NCI-H146 treated with DMSO at 0.1 percent for 48 hours (cell line): ENCODE results near the gene MET.
A peak's percentile ranks its signal among the peaks of the same experiment; 100 is the strongest.
"Not testable (repeated sequence)": the region's sequence is repeated elsewhere in the genome, so short reads cannot be mapped to it uniquely, and the experiment has no call there.

Experiments used
- DNase-seq: peaks from one replicate; lab custom pipeline; 2025; ENCODE audit not compliant: unreplicated experiment; lab: John Stamatoyannopoulos, UW

Gene MET

DNA sequence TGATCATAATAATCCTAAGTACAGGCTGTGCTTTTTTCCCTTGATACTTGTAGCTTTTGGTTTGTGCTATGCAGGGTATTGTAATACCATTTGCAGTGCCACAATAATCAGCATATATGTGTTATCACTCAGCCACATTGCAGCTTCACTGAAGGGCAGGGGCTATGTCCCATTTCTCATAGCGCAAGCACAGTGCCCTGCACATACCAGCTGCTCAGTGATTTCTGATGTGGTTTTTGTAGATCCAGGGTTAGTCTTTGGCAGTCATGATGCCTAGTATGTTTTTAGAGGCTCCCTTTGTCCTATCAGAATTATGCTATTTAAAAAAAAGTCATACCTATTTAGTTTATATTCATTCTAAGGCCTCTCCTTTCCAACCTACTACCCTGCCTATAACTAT, 25.8 kb downstream of the MET start:
- no peak for DNase-seq

GRCh38 chr7:116698396-116698795, 26.4 kb downstream of the MET start:
- no peak for DNase-seq

- peak; percentile 62 for DNase-seq
Measured at GRCh38 chr7:116698930-116699721, 27.1 kb downstream of the MET start.

- no peak for DNase-seq
Measured at GRCh38 chr7:116699722-116700120, 27.7 kb downstream of the MET start.

DNA sequence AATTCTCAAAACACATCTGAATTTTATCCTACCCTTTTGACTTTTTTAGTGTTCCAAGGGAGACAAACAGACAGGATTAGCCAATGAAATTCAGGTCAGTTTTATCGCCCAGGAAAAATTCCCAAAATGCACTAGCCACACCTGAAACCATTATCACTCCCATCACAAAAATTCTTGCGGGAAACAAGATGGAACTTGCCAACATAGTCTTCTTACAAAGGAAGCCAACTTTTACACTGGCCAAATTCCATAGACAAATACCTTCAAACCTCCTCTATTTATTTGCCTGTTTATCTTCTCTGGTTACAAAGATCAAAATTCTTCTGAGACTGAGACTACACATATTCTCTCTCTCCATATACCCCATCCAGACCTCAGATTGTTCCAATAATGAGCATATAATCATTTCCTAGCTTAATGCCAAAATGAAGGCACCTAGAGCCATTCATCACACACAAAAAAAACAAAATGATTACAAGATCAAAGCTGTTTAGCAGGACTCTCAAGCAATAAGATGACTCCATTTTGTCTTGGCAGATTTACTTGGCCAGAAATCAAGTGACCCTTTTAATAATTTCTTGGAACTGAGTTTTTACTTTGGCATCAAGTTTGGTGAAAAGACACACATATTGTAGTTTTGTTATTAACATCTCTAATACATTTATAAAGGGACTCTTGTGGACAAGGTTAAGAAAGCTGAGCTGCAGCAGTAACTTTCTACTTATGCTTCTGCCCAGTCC, 30.2 kb downstream of the MET start:
- DNase-seq = no peak

DNA sequence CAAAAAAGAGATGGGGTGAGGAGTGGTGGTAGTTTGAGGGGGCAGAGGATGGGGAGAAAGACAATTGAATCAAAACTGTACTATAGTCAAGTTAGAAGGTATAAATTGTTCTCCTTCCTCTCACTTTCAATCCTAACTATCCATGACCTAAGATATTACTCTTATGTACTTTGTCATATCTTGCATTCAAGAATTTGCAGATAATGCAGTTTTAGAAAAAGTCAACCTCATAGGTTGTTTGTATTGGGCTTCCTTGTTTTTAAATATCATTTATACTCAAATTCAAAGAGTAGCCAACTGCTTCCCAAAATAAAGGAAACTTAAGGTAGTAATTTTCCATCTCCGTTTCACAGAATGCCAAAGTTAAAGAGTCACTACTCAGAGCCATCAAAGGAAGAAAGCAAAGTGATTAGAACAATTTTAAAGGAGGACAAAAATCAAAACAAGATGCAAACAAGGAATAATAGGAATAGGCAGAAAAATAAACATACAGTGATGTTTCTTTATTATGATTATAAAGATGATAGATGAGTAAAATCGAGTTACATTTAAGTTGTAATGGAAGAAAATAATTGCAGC, 32.7 kb downstream of the MET start:
- DNase-seq = no peak

GRCh38 chr7:116705419-116705818, 33.4 kb downstream of the MET start:
- DNase-seq = no peak

- no peak for DNase-seq
Measured at GRCh38 chr7:116706668-116707126, 34.7 kb downstream of the MET start.

GRCh38 chr7:116707289-116707688, 35.3 kb downstream of the MET start:
- DNase-seq = no peak

GRCh38 chr7:116708248-116708647, 36.3 kb downstream of the MET start:
- no peak for DNase-seq

DNA sequence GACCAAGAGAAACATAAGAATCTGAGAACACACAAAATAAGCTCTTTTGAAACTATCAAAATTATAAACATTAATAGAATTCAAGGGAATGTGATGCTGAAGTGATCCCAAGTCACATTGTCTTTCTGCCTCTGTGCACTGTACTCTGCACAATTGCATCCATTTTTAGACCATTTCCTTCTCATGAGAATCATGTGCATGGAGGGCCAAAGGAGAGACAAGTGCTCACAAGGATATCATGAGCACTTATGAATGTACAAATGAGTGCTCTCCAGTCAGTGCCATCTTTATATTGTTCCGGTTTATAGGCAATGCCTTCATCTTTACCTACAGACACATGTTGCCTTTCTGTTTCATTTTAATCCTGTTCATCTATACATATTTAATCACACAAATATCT, 36.9 kb downstream of the MET start:
- no peak for DNase-seq

GRCh38 chr7:116709336-116709735, 37.3 kb downstream of the MET start:
- no peak for DNase-seq

DNA sequence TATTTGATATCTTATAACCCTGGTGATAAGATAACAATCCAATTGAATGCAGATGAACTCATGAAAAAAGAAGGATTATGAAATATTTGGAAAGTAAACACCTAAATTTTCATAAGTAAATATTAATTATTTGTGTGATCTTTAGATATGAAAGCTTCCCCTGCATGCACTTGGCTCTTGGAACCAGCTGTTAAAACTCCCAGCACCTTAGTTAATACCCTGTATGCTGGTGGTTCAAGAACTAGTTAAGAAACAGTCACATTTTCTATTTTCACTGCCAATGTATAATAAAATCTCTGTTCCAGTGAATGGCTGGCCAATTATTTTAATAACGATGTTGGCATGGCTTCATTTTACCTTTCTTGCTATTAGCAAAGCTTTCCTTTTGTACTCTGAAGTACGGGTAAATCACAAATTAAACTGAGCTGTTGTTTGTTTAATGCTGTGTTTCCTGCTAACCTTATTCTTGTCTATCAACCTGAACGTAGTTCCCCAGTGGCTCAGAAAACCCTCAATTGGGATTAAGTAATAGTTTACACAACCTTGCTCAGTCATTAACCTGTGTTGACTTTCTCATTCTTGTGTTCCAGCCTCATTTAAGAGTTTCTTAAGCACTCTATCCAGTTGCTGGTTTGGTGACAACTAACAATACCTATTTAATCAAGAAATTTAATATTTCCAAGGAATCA, 38.9 kb downstream of the MET start:
- peak; percentile 40 for DNase-seq

- no peak for DNase-seq
Measured at GRCh38 chr7:116711790-116712189, 39.8 kb downstream of the MET start.

GRCh38 chr7:116713500-116713899, 41.5 kb downstream of the MET start:
- DNase-seq = no peak

DNA sequence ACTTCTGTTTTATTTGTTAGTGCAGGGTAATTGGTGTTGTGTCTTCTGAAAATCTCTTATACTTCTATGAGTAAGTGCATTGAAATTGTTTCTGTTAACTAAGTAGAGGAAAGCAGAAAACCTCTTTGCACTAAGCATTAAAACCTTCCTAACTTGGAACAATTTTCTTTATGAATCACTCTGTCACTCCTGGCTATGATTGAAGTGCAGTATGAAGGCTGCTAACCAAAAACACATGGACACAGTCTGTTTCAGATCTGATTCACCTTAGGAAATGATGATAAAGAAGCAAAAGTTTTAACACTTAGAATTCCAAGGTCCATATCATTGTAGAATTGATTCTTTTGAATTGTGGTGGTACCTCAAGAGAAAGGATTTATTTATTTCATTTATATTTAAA, 41.9 kb downstream of the MET start:
- DNase-seq = no peak

DNA sequence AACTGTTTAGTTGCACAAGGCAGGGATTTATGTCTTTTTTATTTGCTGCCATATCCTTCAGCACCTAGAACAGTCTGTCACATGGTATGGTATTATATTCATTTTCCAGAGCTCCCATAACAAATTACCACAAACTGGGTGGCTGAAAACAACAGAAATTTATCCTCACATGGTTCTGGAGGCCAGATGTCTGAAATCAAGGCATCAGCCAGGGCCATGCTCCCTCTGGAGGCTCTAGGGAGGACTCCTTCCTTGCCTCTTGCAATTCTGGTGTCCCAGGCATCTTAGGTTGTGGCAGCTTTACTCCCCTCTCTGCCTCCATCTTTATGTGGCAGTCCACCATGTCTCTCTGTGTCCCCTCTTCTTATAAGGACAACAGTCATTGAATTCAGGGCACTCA, 43.1 kb downstream of the MET start:
- DNase-seq = no peak

DNA sequence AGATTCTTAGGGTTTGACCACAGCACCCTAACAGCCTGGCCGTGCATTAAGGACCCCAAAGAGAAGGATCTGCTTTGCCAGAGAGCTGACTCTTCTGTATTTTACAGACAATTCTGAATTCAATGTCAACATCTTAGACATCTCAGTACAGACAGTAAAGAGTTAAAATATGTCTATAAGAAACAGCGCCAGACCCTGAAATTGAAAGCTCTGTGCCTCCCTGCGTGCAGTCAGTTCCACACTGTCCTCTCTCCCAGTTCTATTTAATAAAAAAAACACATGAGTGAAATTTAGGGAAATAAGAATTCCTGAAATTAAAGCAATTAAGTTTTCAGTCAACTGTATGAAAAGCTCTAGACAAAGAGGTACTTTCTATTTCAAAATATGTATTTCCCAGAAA, 45.1 kb downstream of the MET start:
- no peak for DNase-seq

DNA sequence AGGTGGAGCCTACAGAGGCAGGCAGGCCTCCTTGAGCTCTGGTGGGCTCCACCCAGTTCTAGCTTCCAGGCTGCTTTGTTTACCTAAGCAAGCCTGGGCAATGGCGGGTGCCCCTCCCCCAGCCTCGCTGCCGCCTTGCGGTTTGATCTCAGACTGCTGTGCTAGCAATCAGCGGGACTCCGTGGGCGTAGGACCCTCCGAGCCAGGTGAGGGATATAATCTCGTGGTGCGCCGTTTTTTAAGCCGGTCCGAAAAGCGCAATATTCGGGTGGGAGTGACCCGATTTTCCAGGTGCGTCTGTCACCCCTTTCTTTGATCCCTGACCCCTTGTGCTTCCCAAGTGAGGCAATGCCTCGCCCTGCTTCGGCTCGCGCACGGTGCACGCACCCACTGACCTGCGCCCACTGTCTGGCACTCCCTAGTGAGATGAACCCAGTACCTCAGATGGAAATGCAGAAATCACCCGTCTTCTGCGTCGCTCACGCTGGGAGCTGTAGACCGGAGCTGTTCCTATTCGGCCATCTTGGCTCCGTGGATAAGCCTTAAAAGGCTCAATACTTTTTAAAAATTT, 52.0 kb downstream of the MET start:
- not testable (repeated sequence) for DNase-seq

DNA sequence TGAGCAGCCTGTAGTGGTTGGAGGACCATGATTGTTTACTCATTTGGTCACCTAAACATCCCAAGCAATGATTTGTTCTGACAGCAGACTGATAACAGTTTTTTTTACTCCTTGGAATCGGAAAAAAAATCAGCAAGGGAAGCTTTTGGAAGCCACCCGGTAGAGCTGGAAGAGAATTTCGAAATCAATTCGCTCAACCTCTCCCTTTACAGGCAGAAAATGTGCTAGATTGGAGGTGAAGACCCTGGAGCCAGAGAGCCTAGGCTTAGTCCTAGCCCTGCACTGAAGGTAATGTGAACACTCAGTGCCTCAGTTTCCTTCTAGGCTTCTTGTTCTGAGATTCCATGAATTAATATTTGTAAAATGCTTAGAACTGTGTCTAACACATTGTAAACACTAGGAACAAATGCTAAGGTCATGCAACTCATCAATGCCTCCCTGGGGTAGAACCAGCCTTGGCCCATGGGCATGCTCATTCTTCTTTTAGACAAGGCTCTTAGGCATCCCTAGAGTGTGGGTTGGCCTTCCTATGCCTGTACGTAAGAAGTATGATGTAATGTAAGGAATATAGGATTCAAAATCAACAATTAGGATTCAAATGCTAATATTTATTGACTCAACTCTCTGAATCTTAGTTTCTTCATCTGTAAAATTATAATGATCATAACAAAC, 52.7 kb downstream of the MET start:
- DNase-seq = no peak

DNA sequence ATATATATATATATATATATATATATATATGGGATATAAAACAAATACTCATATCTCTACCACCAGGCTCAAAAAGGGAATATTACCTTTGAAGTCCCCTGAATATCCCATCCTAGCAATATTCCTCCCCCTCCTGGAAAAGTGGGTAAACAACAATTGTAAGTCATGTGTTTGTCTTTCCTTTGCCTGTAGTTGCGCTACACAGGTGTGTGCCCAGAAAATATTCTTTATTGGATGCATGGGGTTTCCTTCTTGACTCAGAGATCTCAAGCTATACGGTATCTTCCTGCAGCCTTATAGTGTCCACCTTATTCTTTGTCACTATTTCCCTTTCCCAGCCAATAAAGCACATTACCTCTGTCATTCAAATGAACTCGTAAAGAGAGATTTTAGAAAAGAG, 54.2 kb downstream of the MET start:
- no peak for DNase-seq
